ENCODE data around the gene MICAL3.
A peak's percentile ranks its signal among the peaks of the same experiment; 100 is the strongest.
"Not testable (repeated sequence)": the region's sequence is repeated elsewhere in the genome, so short reads cannot be mapped to it uniquely, and the experiment has no call there.

Gene MICAL3

DNA sequence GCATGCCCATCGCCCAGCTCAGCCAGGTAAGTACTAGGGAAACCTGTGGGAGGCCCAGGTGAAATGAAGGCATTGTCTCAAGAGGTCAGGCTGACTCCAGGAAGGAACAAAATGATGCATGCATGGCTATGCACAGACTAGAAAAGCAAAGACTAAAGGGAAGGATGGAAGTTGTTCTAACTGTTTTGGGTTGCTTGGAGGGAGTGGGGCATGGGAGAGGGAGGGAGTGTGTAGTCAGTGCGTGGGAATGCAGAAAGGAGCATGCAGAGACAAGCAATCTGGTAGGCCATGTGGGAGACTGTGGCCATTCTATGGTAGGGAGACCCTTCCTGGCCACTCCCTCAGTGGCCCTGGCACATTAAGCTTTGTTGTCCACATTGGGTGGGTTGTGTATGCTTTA, 2.9 kb downstream of the MICAL3 start:
- POLR2A ChIA-PET = no interaction called here
- TF ChIP-seq FOXK2 (IDR thresholded peaks at IDR 0.05) = no peak
- peak; percentile 5 for DNase-seq (ENCODE audit: extremely low spot score)
- CTCF ChIA-PET = interaction anchor here (1.1 kb wide), 1 partner anchor 55 kb away, joined by 3 read pairs; no protein-coding TSS in a partner anchor

- DNase-seq (ENCODE audit: extremely low spot score); POLR2A ChIA-PET: not testable (repeated sequence)
- CTCF ChIA-PET = interaction anchor here (1.1 kb wide), 1 partner anchor 56 kb away, joined by 3 read pairs; no protein-coding TSS in a partner anchor
These were observed 3.6 kb downstream of the MICAL3 start for GRCh38 chr22:18020743-18021142.

GRCh38 chr22:18013947-18014346, 10.4 kb downstream of the MICAL3 start:
- DNase-seq (ENCODE audit: extremely low spot score) = no peak
- POLR2A ChIA-PET = no interaction called here
- CTCF ChIA-PET = no interaction called here
- TF ChIP-seq ARNT (IDR thresholded peaks at IDR 0.05) (no peak), LEF1 (IDR thresholded peaks at IDR 0.05; ENCODE audit: borderline replicate concordance) (no peak), FOXM1 (IDR thresholded peaks at IDR 0.05; ENCODE audit: borderline replicate concordance) (no peak), ELF4 (IDR thresholded peaks at IDR 0.05) (no peak), FOXK2 (IDR thresholded peaks at IDR 0.05) (no peak), ZNF384 (IDR thresholded peaks at IDR 0.05) (no peak), PKNOX1 (IDR thresholded peaks at IDR 0.05) (no peak), HDGF (IDR thresholded peaks at IDR 0.05; ENCODE audit: borderline replicate concordance) (no peak), FOXA1 (IDR thresholded peaks at IDR 0.05) (no peak), SP1 (IDR thresholded peaks at IDR 0.05) (no peak), CTBP1 (IDR thresholded peaks at IDR 0.05; ENCODE audit: borderline replicate concordance) (no peak), BHLHE40 (IDR thresholded peaks at IDR 0.05; ENCODE audit: borderline replicate concordance) (no peak), NFRKB (IDR thresholded peaks at IDR 0.05) (no peak), TARDBP (IDR thresholded peaks at IDR 0.05) (no peak)

DNA sequence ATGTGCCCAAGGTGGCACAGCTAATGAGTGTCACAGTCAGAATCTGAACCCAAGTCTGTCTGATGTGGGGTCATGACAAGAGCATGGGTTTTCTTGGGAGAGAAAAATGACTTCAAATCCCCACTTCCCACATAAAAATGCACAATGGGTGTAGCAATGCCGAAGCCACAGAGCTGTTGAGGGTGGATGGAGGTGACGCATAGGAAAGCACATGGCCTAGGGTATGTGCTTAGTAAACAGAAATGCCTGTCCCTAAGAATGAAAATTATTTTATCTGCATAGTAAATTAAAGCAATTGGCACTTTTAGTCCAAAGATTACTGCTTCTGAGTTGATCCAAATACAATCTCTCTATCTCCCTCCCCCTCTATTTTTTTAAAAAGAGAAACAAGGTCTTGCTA, 10.9 kb downstream of the MICAL3 start:
- TF ChIP-seq L3MBTL2 (conservative IDR thresholded peaks at IDR 0.05) (no peak), HDGF (IDR thresholded peaks at IDR 0.05; ENCODE audit: borderline replicate concordance) (no peak), ELF4 (IDR thresholded peaks at IDR 0.05) (no peak), CTBP1 (IDR thresholded peaks at IDR 0.05; ENCODE audit: borderline replicate concordance) (no peak), SUZ12 (IDR thresholded peaks at IDR 0.05) (no peak), ARNT (IDR thresholded peaks at IDR 0.05) (no peak), PKNOX1 (IDR thresholded peaks at IDR 0.05) (no peak), FOXA1 (IDR thresholded peaks at IDR 0.05) (no peak), BHLHE40 (IDR thresholded peaks at IDR 0.05; ENCODE audit: borderline replicate concordance) (no peak), ZNF384 (IDR thresholded peaks at IDR 0.05) (no peak), SP1 (IDR thresholded peaks at IDR 0.05) (no peak), LEF1 (IDR thresholded peaks at IDR 0.05; ENCODE audit: borderline replicate concordance) (no peak), NFRKB (IDR thresholded peaks at IDR 0.05) (no peak), FOXM1 (IDR thresholded peaks at IDR 0.05; ENCODE audit: borderline replicate concordance) (no peak), FOXK2 (IDR thresholded peaks at IDR 0.05) (no peak)
- DNase-seq (ENCODE audit: extremely low spot score) = no peak
- ChIA-PET POLR2A (no interaction called here), CTCF (interaction anchor here (1.6 to 2.0 kb wide), 2 partner anchors 10 to 63 kb away, joined by 5 to 8 read pairs; partner anchors contain the start of gene MICAL3)

GRCh38 chr22:18012531-18012930, 11.8 kb downstream of the MICAL3 start:
- POLR2A ChIA-PET = interaction anchor here (1.2 kb wide), 1 partner anchor 65 kb away, joined by 3 read pairs; the partner anchor contains the start of gene PEX26
- no peak for DNase-seq (ENCODE audit: extremely low spot score)
- CTCF ChIA-PET = interaction anchor here (0.8 to 2.0 kb wide), 3 partner anchors 9 to 64 kb away, joined by 4 to 8 read pairs (median 5); partner anchors contain the start of gene MICAL3

DNA sequence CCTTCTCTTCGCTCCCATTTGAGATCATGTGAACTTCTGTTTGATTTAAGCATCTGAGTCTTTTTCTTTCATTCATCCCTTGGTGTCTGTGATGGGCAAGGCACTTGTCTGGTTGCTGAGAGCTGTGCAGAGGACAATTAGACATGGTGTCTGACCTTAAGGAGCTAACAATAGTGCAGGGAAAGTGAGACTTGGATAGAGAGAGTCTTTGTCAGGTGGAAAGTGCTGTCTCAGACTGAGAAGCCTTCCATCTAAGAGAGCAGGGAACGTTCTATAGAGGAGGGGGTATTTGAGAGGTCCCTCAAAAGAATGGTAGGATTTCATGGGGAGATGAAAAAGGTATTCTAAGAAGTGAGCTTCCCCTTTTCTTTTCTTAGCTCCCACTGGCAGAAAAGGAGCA, 14.1 kb downstream of the MICAL3 start:
- CTCF ChIA-PET = interaction anchor here (0.9 kb wide), 1 partner anchor 16 kb away, joined by 3 read pairs; no protein-coding TSS in a partner anchor
- no peak for TF ChIP-seq CTBP1 (IDR thresholded peaks at IDR 0.05; ENCODE audit: borderline replicate concordance)
- TF ChIP-seq SP1 (IDR thresholded peaks at IDR 0.05) = no peak
- TF ChIP-seq NFRKB (IDR thresholded peaks at IDR 0.05) = no peak
- POLR2A ChIA-PET = no interaction called here
- DNase-seq (ENCODE audit: extremely low spot score) = no peak

More at GRCh38 chr22:18012531-18012930, 11.8 kb downstream of the MICAL3 start:
- no peak for TF ChIP-seq SP1 (IDR thresholded peaks at IDR 0.05)
- TF ChIP-seq CTBP1 (IDR thresholded peaks at IDR 0.05; ENCODE audit: borderline replicate concordance) = no peak
- TF ChIP-seq LEF1 (IDR thresholded peaks at IDR 0.05; ENCODE audit: borderline replicate concordance) = no peak
- TF ChIP-seq BHLHE40 (IDR thresholded peaks at IDR 0.05; ENCODE audit: borderline replicate concordance) = no peak
- no peak for TF ChIP-seq ZNF384 (IDR thresholded peaks at IDR 0.05)
- TF ChIP-seq SUZ12 (IDR thresholded peaks at IDR 0.05) = no peak
- TF ChIP-seq HDGF (IDR thresholded peaks at IDR 0.05; ENCODE audit: borderline replicate concordance) = no peak
- TF ChIP-seq FOXK2 (IDR thresholded peaks at IDR 0.05) = no peak
- TF ChIP-seq ELF4 (IDR thresholded peaks at IDR 0.05) = no peak
- TF ChIP-seq ARNT (IDR thresholded peaks at IDR 0.05) = no peak
- TF ChIP-seq PKNOX1 (IDR thresholded peaks at IDR 0.05) = no peak
- no peak for TF ChIP-seq FOXM1 (IDR thresholded peaks at IDR 0.05; ENCODE audit: borderline replicate concordance)
- TF ChIP-seq FOXA1 (IDR thresholded peaks at IDR 0.05) = no peak
- TF ChIP-seq L3MBTL2 (conservative IDR thresholded peaks at IDR 0.05) = no peak
- no peak for TF ChIP-seq NFRKB (IDR thresholded peaks at IDR 0.05)
- no peak for TF ChIP-seq TARDBP (IDR thresholded peaks at IDR 0.05)

GRCh38 chr22:18008136-18008535, 16.2 kb downstream of the MICAL3 start:
- no peak for DNase-seq (ENCODE audit: extremely low spot score)
- TF ChIP-seq NFRKB (IDR thresholded peaks at IDR 0.05) (no peak), HDGF (IDR thresholded peaks at IDR 0.05; ENCODE audit: borderline replicate concordance) (no peak), PKNOX1 (IDR thresholded peaks at IDR 0.05) (no peak), TARDBP (IDR thresholded peaks at IDR 0.05) (no peak), LEF1 (IDR thresholded peaks at IDR 0.05; ENCODE audit: borderline replicate concordance) (no peak), ZNF384 (IDR thresholded peaks at IDR 0.05) (no peak), FOXM1 (IDR thresholded peaks at IDR 0.05; ENCODE audit: borderline replicate concordance) (no peak), FOXA1 (IDR thresholded peaks at IDR 0.05) (no peak), BHLHE40 (IDR thresholded peaks at IDR 0.05; ENCODE audit: borderline replicate concordance) (no peak), SUZ12 (IDR thresholded peaks at IDR 0.05) (no peak), ARNT (IDR thresholded peaks at IDR 0.05) (no peak), ELF4 (IDR thresholded peaks at IDR 0.05) (no peak), L3MBTL2 (conservative IDR thresholded peaks at IDR 0.05) (no peak), SP1 (IDR thresholded peaks at IDR 0.05) (no peak), CTBP1 (IDR thresholded peaks at IDR 0.05; ENCODE audit: borderline replicate concordance) (no peak), FOXK2 (IDR thresholded peaks at IDR 0.05) (no peak)
- POLR2A ChIA-PET = interaction anchor here (0.6 kb wide), 1 partner anchor 10 kb away, joined by 3 read pairs; no protein-coding TSS in a partner anchor
- CTCF ChIA-PET = no interaction called here
